ENCODE results near the gene CDKN3.
A peak's percentile ranks its signal among the peaks of the same experiment; 100 is the strongest.
"Not testable (repeated sequence)": the region's sequence is repeated elsewhere in the genome, so short reads cannot be mapped to it uniquely, and the experiment has no call there.

Gene CDKN3

GRCh38 chr14:54387328-54387727 lies 9.5 kb upstream of the CDKN3 start:
- Mint-ChIP-seq H3K36me3 (ENCODE audit: low read depth) (no peaks in the 10 kb centered on the region), H3K4me3 (no peak overlapping the region), H3K27ac (no peak overlapping the region), H3K4me1 (ENCODE audit: low read depth) (no peaks in the 10 kb centered on the region), H3K27me3 (ENCODE audit: low read depth) (peaks cover 48% of the 10 kb centered on the region), H3K9me3 (no peaks in the 10 kb centered on the region)

- no peak overlapping the region for H3K4me3 Mint-ChIP-seq
- H3K36me3 Mint-ChIP-seq (ENCODE audit: low read depth), result no peaks in the 10 kb centered on the region
- H3K27ac Mint-ChIP-seq, result no peak overlapping the region
- H3K9me3 Mint-ChIP-seq, result no peaks in the 10 kb centered on the region
- H3K27me3 Mint-ChIP-seq (ENCODE audit: low read depth), result peaks cover 23% of the 10 kb centered on the region
- H3K4me1 Mint-ChIP-seq (ENCODE audit: low read depth), result peaks cover 4% of the 10 kb centered on the region
These were observed 4.5 kb upstream of the CDKN3 start for GRCh38 chr14:54392131-54392859.

DNA sequence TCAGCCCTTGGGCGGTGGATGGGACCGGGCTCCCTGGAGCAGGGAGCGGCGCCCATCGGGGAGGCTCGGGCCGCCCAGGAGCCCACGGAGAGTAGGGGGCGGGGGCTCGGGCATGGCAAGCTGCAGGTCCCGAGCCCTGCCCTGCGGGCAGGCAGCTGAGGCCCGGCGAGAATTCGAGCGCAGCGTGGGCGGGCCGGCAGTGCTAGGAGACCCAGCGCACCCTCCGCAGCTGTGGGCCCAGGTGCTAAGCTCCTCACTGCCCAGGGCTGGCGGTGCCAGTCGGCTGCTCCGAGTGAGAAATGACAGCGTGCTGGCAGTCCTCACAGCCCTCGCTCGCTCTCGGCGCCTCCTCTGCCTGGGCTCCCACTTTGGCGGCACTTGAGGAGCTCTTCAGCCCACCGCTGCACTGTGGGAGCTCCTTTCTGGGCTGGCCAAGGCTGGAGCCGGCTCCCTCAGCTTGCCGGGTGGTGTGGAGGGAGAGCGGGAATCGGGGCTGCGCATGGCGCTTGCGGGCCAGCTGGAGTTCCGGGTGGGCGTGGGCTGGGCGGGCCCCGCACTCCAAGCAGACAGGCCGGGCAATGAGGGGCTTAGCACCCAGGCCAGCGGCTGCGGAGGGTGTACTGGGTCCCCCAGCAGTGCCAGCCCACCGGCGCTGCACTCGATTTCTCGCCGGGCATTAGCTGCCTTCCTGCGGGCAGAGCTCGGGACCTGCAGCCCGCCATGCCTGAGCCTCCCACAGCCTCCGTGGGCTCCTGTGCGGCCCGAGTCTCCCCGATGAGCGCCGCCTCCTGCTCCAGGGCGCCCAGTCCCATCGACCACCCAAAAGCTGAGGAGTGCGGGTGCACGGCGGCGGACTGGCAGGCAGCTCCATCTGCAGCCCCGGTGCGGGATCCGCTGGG lies 3.6 kb upstream of the CDKN3 start:
- not testable (repeated sequence) for H3K4me3 Mint-ChIP-seq; H3K36me3 Mint-ChIP-seq (ENCODE audit: low read depth); H3K9me3 Mint-ChIP-seq; H3K27ac Mint-ChIP-seq
- peaks cover 14% of the 10 kb centered on the region for H3K27me3 Mint-ChIP-seq (ENCODE audit: low read depth)
- peaks cover 12% of the 10 kb centered on the region for H3K4me1 Mint-ChIP-seq (ENCODE audit: low read depth)

DNA sequence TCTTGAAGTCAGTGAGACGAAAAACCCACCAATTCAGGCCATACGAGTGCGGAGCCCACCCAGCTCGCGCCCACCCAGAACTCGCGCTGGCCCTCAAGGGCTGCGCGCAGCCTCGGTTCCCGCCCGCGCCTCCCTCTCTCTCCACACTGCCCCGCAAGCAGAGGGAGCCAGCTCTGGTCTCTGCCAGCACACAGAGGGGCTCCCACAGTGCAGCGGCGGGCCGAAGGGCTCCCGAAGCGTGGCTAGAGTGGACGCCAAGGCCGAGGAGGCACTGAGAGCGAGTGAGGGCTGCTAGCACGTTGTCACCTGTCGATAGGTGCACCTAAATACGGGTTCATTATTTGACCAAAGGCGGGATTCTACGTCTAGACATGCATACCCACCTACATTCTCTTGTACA lies 2.2 kb upstream of the CDKN3 start:
- no peak overlapping the region for H3K27ac Mint-ChIP-seq
- H3K27me3 Mint-ChIP-seq (ENCODE audit: low read depth), result peaks cover 4% of the 10 kb centered on the region
- no peak overlapping the region for H3K4me3 Mint-ChIP-seq
- H3K9me3 Mint-ChIP-seq, result no peaks in the 10 kb centered on the region
- no peaks in the 10 kb centered on the region for H3K36me3 Mint-ChIP-seq (ENCODE audit: low read depth)
- peaks cover 25% of the 10 kb centered on the region for H3K4me1 Mint-ChIP-seq (ENCODE audit: low read depth)

DNA sequence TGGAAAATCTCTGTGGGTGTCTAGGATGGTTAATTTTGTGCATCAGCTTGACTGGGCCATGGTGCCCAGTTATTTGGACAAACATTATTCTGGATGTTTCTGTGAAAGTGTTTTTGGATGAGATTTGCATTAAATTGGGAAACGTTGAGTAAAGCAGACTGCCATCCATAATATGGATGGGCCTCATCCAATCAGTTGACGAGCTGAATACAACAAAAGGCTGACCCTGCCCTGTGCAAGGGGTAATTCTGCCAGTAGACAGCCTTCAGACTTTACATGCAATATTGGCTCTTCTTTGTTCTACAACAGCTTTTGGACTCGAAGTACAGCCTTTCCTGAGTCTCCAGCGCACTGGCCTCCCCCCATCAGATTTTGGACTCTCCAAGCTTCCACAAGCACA lies 1.5 kb upstream of the CDKN3 start:
- no peak overlapping the region for H3K4me3 Mint-ChIP-seq
- no peak overlapping the region for H3K27ac Mint-ChIP-seq
- H3K27me3 Mint-ChIP-seq (ENCODE audit: low read depth), result peaks cover 4% of the 10 kb centered on the region
- H3K4me1 Mint-ChIP-seq (ENCODE audit: low read depth), result peaks cover 25% of the 10 kb centered on the region
- no peaks in the 10 kb centered on the region for H3K36me3 Mint-ChIP-seq (ENCODE audit: low read depth)
- H3K9me3 Mint-ChIP-seq, result no peaks in the 10 kb centered on the region

DNA sequence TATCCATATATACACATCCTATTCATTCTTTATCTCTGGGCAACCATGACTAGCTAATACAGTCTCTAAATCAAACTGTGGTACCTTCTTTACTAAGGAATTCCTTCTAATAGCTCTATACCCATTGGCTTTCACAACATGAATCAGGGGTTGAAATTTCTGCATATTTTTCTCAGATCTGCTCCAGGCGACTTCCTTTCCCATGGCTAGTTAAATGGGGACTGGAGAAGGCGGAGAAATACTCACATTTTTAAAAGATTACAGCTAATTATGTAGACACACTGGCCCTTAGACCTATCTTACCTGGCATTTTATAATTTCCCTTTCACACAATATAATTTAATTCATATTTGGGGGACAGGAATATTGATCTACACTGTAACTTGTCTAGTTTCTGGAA lies 1.1 kb upstream of the CDKN3 start:
- Mint-ChIP-seq H3K36me3 (ENCODE audit: low read depth) (peaks cover 2% of the 10 kb centered on the region), H3K9me3 (no peaks in the 10 kb centered on the region), H3K27me3 (ENCODE audit: low read depth) (peaks cover 4% of the 10 kb centered on the region), H3K4me3 (peak overlapping the region; percentile 31), H3K27ac (no peak overlapping the region), H3K4me1 (ENCODE audit: low read depth) (peaks cover 27% of the 10 kb centered on the region)

- Mint-ChIP-seq H3K4me3 (peak overlapping the region; percentile 84), H3K9me3 (no peaks in the 10 kb centered on the region), H3K27me3 (ENCODE audit: low read depth) (peaks cover 4% of the 10 kb centered on the region), H3K27ac (peak overlapping the region; percentile 62), H3K36me3 (ENCODE audit: low read depth) (peaks cover 2% of the 10 kb centered on the region), H3K4me1 (ENCODE audit: low read depth) (peaks cover 27% of the 10 kb centered on the region)
These were observed 669 bp upstream of the CDKN3 start for GRCh38 chr14:54396183-54396492.

DNA sequence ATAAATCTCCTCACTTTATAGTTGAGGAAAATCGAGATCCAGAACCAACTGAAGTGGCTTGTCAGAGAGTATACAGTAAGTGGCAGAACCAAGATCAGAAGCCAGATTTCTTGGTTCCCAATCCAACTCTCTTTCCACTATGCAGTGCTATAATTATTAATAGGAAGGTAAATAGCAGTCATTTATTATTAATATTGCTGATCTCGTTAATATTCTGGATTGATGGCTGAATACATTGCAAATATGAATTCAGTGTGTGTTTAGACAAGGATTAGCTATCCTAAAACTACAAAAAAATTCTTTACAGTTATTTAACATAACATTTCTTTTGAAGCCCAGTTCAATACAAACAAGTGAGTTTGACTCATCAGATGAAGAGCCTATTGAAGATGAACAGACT lies 2.8 kb downstream of the CDKN3 start:
- Mint-ChIP-seq H3K27ac (no peak overlapping the region), H3K27me3 (ENCODE audit: low read depth) (no peaks in the 10 kb centered on the region), H3K4me1 (ENCODE audit: low read depth) (peaks cover 34% of the 10 kb centered on the region)

DNA sequence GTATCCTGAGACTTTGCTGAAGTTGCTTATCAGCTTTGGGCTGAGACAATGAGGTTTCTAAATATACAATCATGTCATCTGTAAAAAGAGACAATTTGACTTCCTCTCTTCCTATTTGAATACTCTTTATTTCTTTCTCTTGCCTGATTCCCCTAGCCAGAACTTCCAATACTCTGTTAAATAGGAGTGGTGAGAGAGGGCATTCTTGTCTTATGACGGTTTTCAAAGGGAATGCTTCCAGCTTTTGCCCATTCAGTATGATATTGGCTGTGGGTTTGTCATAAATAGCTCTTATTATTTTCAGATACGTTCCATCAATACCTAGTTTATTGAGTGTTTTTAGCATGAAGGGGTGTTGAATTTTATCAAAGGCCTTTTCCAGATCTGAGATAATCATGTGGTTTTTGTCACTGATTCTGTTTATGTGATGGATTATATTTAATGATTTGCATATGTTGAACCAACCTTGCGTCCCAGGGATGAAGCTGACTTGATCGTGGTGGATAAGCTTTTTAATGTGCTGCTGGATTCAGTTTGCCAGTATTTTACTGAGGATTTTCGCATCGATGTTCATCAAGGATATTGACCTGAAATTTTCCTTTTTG lies 6.7 kb downstream of the CDKN3 start:
- peaks cover 53% of the 10 kb centered on the region for H3K36me3 Mint-ChIP-seq (ENCODE audit: low read depth)
- not testable (repeated sequence) for H3K27ac Mint-ChIP-seq

More for the DNA sequence above, 2.8 kb downstream of the CDKN3 start:
- Mint-ChIP-seq H3K9me3 (peaks cover 8% of the 10 kb centered on the region), H3K4me3 (peak overlapping the region; percentile 30), H3K36me3 (ENCODE audit: low read depth) (peaks cover 28% of the 10 kb centered on the region)

GRCh38 chr14:54410215-54410614 lies 13.4 kb downstream of the CDKN3 start:
- Mint-ChIP-seq H3K4me1 (ENCODE audit: low read depth) (peaks cover 7% of the 10 kb centered on the region), H3K27ac (no peak overlapping the region), H3K4me3 (no peak overlapping the region), H3K27me3 (ENCODE audit: low read depth) (no peaks in the 10 kb centered on the region), H3K9me3 (no peaks in the 10 kb centered on the region), H3K36me3 (ENCODE audit: low read depth) (peaks cover 41% of the 10 kb centered on the region)

More for the DNA sequence above, 6.7 kb downstream of the CDKN3 start:
- not testable (repeated sequence) for H3K27me3 Mint-ChIP-seq (ENCODE audit: low read depth); H3K9me3 Mint-ChIP-seq; H3K4me3 Mint-ChIP-seq
- H3K4me1 Mint-ChIP-seq (ENCODE audit: low read depth), result peaks cover 30% of the 10 kb centered on the region

GRCh38 chr14:54411371-54411770 lies 14.6 kb downstream of the CDKN3 start:
- Mint-ChIP-seq H3K4me1 (ENCODE audit: low read depth) (peaks cover 4% of the 10 kb centered on the region), H3K4me3 (no peak overlapping the region), H3K27me3 (ENCODE audit: low read depth) (no peaks in the 10 kb centered on the region), H3K9me3 (no peaks in the 10 kb centered on the region), H3K36me3 (ENCODE audit: low read depth) (peaks cover 36% of the 10 kb centered on the region), H3K27ac (no peak overlapping the region)

- no peak overlapping the region for H3K4me3 Mint-ChIP-seq
- H3K9me3 Mint-ChIP-seq, result no peaks in the 10 kb centered on the region
- H3K27ac Mint-ChIP-seq, result peak overlapping the region; percentile 24
- H3K4me1 Mint-ChIP-seq (ENCODE audit: low read depth), result peaks cover 2% of the 10 kb centered on the region
- no peaks in the 10 kb centered on the region for H3K27me3 Mint-ChIP-seq (ENCODE audit: low read depth)
- peaks cover 29% of the 10 kb centered on the region for H3K36me3 Mint-ChIP-seq (ENCODE audit: low read depth)
These were observed 23.8 kb downstream of the CDKN3 start for GRCh38 chr14:54420478-54421142.

- Mint-ChIP-seq H3K27ac (no peak overlapping the region), H3K36me3 (ENCODE audit: low read depth) (peaks cover 29% of the 10 kb centered on the region), H3K27me3 (ENCODE audit: low read depth) (no peaks in the 10 kb centered on the region), H3K9me3 (no peaks in the 10 kb centered on the region), H3K4me3 (no peak overlapping the region), H3K4me1 (ENCODE audit: low read depth) (peaks cover 2% of the 10 kb centered on the region)
These were observed 27.2 kb downstream of the CDKN3 start for GRCh38 chr14:54423991-54424390.

DNA sequence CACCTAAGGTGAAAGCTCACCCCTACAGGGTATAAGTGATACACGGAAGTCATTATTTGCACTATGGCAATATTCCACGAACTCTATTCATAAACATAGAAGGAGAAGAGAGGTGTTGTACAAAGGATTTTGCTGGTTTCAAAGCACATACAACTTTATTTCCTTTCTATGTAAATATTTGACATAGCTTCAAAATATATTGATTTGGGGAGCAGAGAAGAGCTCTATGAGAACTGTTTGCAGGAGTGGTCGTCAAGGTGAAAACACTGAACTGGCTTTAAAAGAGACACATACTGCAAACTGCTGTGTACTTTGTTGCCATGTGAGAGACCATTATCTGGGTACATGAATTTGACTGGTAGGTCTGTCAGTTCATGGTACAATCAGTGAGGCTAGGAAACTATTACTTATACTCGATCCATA lies 27.7 kb downstream of the CDKN3 start:
- Mint-ChIP-seq H3K27me3 (ENCODE audit: low read depth) (no peaks in the 10 kb centered on the region), H3K4me3 (no peak overlapping the region), H3K4me1 (ENCODE audit: low read depth) (peaks cover 2% of the 10 kb centered on the region), H3K27ac (no peak overlapping the region), H3K9me3 (no peaks in the 10 kb centered on the region), H3K36me3 (ENCODE audit: low read depth) (peaks cover 27% of the 10 kb centered on the region)
